Transverse colon (tissue), 4 donors: ENCODE data around the gene SHLD1. TPM values are rescaled to one million over a fixed set of nuclear protein-coding genes. Genes with fewer than 3 reads are reported as not detected.

Experiments
- DNase-seq: peaks from one replicate; pipeline ENCODE4 v3.0.0-alpha.2; 2019
- H3K27ac ChIP-seq, 4 donors: fragments of 200-600 bp; sonication (generic); 2 replicates each; pipeline ENCODE4 v1.5.1; 2016 to 2018; ENCODE audit warnings: inconsistent platforms in 4 of 4
- H3K27me3 ChIP-seq: fragments of 200-600 bp; sonication (generic); 2 replicates; pipeline ENCODE4 v1.5.1; 2017; ENCODE audit warnings: inconsistent platforms
- H3K36me3 ChIP-seq, 4 donors: fragments of 200-600 bp; sonication (generic); 2 replicates each; pipeline ENCODE4 v1.5.1; 2017 to 2019; ENCODE audit warnings: inconsistent platforms in 4 of 4
- H3K4me1 ChIP-seq, 4 donors: fragments of 200-600 bp; sonication (generic); 2 replicates each; pipeline ENCODE4 v1.5.1; 2017 to 2020; ENCODE audit warnings: inconsistent platforms in 4 of 4
- H3K4me3 ChIP-seq, 4 donors: fragments of 200-600 bp; sonication (generic); 1 replicate in 1 of 4; 2 replicates in 3 of 4; pipeline versions ENCODE4 v1.5.1 to v1.6.1; 2017 to 2019; ENCODE audit warnings: inconsistent platforms in 4 of 4
- H3K9me3 ChIP-seq, 2 donors: fragments of 200-600 bp; sonication (generic); 2 replicates each; pipeline ENCODE4 v1.5.1; 2017 to 2019; ENCODE audit warnings: inconsistent platforms in 2 of 2
- CTCF ChIP-seq, 5 experiments: fragments of 200-600 bp in 3 of 5; fragments of 450-650 bp in 2 of 5; sonication (generic) in 3 of 5; IDR thresholded peaks; 1 replicate in 2 of 5; 2 replicates in 3 of 5; pipeline ENCODE4 v1.5.1; 2016 to 2017; ENCODE audit warnings: antibody characterized with exemption in 5 of 5, inconsistent platforms in 3 of 5, mild to moderate bottlenecking in 2 of 5, moderate library complexity in 1 of 5
- EP300 ChIP-seq: sonication (generic); formaldehyde crosslinking; IDR thresholded peaks from one replicate; pipeline ENCODE4 v1.6.1; 2017; ENCODE audit warnings: antibody characterized with exemption, low read depth
- POLR2A ChIP-seq: fragments of 450-650 bp; IDR thresholded peaks from one replicate; pipeline ENCODE4 v1.6.1; 2016; ENCODE audit warnings: antibody characterized with exemption, mild to moderate bottlenecking, moderate library complexity
- POLR2AphosphoS5 ChIP-seq, 3 donors: sonication (generic); formaldehyde crosslinking; IDR thresholded peaks; one replicate each; pipeline ENCODE4 v1.6.1; 2016; ENCODE audit warnings: antibody characterized with exemption in 3 of 3
- WGBS, 2 donors: methylation state at CpG; one replicate each; pipeline ENCODE4 v1.1.5; 2018; ENCODE audit warnings: low coverage in 1 of 2; 5-methylcytosine and 5-hydroxymethylcytosine counted together
- in situ Hi-C, 4 donors: fragments of 200-750 bp; cut with MboI; loops; one replicate each; pipeline versions ENCODE4 v1.15.0 to v1.15.1; 2017; ENCODE audit warnings: low sequenced_read_pairs in 3 of 4, low pct_ligation_motif_present in 1 of 4, low pct_unique_long_range_greater_than_20kb in 1 of 4
- intact Hi-C: fragments of 100-400 bp; cut with DNase I; formaldehyde crosslinking; loops from one replicate; pipeline ENCODE4 v1.15.1; 2023; ENCODE audit warnings: low total_unique reads
- total RNA-seq, 4 donors: library from RNA; depleted of rRNA; stranded (reverse); fragments of >200 nt; gene quantifications; one replicate each; pipeline ENCODE4 v1.1.0, GENCODE V29; 2016

The SHLD1 gene
- total RNA-seq, 4 donors from 2014 or later, result 3.0 to 43.8 (median 6.8) TPM; not detected in 1

- H3K27ac ChIP-seq, result no peak overlapping the region
- 81% methylated on average over 7 of the region's 7 CpGs; no CpG with 5 or more reads in 1 of the 2 donors for WGBS, 2 donors
- DNase-seq, result no peak
- intact Hi-C loops (no loop called here), in situ Hi-C loops (no loop called here)
- no peaks in the 10 kb centered on the region for H3K4me1 ChIP-seq
- no peaks in the 10 kb centered on the region for H3K27me3 ChIP-seq
- H3K4me3 ChIP-seq, result no peak overlapping the region
- H3K36me3 ChIP-seq, result no peaks in the 10 kb centered on the region
- TF ChIP-seq EP300, result no peak
- TF ChIP-seq CTCF (IDR thresholded peaks at IDR 0.05), result no peak
- TF ChIP-seq POLR2AphosphoS5 (IDR thresholded peaks at IDR 0.05), result no peak
- TF ChIP-seq POLR2A, result no peak
- H3K9me3 ChIP-seq, result no peaks in the 10 kb centered on the region
Observed at GRCh38 chr20:5766085-5766764, 16.0 kb downstream of the SHLD1 start.

GRCh38 chr20:5767493-5768098 is 17.4 kb downstream of the SHLD1 start:
- H3K9me3 ChIP-seq, result no peaks in the 10 kb centered on the region
- DNase-seq, result no peak
- no peaks in the 10 kb centered on the region for H3K36me3 ChIP-seq
- H3K4me3 ChIP-seq, result no peak overlapping the region
- WGBS, 2 donors, result 90 to 92% methylated on average over 8 to 9 of the region's 9 CpGs
- in situ Hi-C loops (no loop called here), intact Hi-C loops (no loop called here)
- no peak for TF ChIP-seq CTCF (IDR thresholded peaks at IDR 0.05)
- H3K27ac ChIP-seq, result no peak overlapping the region
- H3K27me3 ChIP-seq, result no peaks in the 10 kb centered on the region
- no peaks in the 10 kb centered on the region for H3K4me1 ChIP-seq

GRCh38 chr20:5770231-5770986 is 20.2 kb downstream of the SHLD1 start:
- intact Hi-C loops, result no loop called here
- 89 to 100% methylated on average over 2 to 3 of the region's 3 CpGs for WGBS, 2 donors

More at GRCh38 chr20:5770231-5770986, 20.2 kb downstream of the SHLD1 start:
- TF ChIP-seq POLR2AphosphoS5 (IDR thresholded peaks at IDR 0.05) (no peak), POLR2A (no peak), CTCF (IDR thresholded peaks at IDR 0.05) (no peak), EP300 (no peak)
- Histone ChIP-seq H3K36me3 (peaks cover 0 to 8% (median 2%) of the 10 kb centered on the region in 4 donors), H3K4me1 (no peaks in the 10 kb centered on the region), H3K27me3 (no peaks in the 10 kb centered on the region), H3K9me3 (no peaks in the 10 kb centered on the region), H3K4me3 (no peak overlapping the region), H3K27ac (no peak overlapping the region)
- in situ Hi-C loops, result no loop called here
- DNase-seq, result no peak
